Subcutaneous adipose tissue (tissue), 4 donors: ENCODE measurements around the gene LSAMP. TPM values are rescaled to one million over a fixed set of nuclear protein-coding genes. Genes with fewer than 3 reads are reported as not detected.

Source experiments
- CTCF ChIP-seq: fragments of 450-650 bp; IDR thresholded peaks from one replicate; pipeline ENCODE4 v1.5.1; 2016; ENCODE audit warnings: low read depth, mild to moderate bottlenecking, control low read depth, antibody characterized with exemption, moderate library complexity
- total RNA-seq, 4 donors: library from RNA; depleted of rRNA; stranded (reverse); fragments of >200 nt; gene quantifications; one replicate each; pipeline ENCODE4 v1.1.0, GENCODE V29; 2016

The LSAMP gene
- total RNA-seq, 4 donors from 2014 or later: 0.38 to 1.7 (median 0.71) TPM

DNA sequence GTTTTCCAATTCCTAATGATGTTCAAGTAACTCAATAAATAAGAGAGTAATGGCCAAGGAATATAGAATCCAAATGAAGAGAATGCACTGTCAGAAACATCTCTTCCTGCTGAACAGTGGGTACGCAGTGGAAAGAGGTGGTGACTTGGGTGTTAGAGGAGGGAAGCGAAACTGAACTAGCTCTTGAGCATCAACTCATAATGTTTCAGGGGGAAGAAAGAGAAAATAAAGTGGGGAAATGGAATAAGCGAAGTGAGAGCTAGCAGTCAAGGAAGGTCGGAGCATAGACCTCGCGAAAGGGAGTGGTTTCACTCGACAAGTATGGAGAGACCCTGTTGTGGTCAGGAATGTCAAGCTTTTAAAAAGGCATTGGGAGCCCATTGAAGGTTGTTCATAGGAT lies 512.5 kb downstream of the LSAMP start:
- no peak for TF ChIP-seq CTCF

- no peak for TF ChIP-seq CTCF
Measured at GRCh38 chr3:115931581-115931980, 513.7 kb downstream of the LSAMP start.

DNA sequence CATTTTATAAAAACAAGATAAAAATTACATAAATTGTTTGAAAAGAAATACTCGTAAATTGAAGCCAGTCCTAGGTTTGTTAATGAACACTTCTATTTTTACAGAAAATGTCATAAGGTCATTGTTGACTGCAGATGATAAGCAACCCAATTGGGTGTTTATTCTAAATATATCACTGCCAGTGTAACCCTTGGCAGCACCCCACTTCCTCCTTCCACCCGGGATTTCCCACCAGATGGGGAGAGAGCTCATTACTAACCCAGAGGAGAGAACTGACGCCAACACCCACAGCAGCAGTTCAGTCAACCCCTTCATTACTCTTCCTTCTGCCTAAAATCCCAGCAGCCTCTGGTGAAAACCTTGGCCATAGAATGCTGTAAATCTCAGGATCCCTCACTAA lies 514.4 kb downstream of the LSAMP start:
- TF ChIP-seq CTCF: no peak

DNA sequence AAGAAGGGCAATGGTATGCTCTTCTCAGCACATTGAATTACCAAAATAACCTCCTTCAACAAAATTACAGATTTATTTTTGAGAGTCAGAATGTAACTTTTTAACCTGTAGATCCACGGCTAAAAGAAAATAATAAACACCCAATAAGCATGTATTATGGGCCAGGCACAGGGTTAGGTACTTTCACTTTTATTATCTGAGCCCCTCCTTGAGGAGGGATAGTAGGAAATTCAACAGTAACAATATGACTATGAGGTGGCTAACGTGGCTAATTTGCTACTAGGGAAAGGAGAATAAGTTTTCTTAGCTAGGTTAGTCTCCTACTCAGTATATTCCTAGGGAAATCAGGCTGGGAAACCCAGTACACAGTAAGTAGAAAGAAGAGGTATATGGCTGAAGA lies 515.1 kb downstream of the LSAMP start:
- TF ChIP-seq CTCF: no peak

GRCh38 chr3:115928376-115928775 lies 516.9 kb downstream of the LSAMP start:
- no peak for TF ChIP-seq CTCF

- TF ChIP-seq CTCF: no peak
Measured at GRCh38 chr3:115927197-115927596, 518.1 kb downstream of the LSAMP start.

GRCh38 chr3:115922681-115923347 lies 522.5 kb downstream of the LSAMP start:
- TF ChIP-seq CTCF: no peak
